ENCODE results near the gene TRIM71. TPM values are rescaled to one million over a fixed set of nuclear protein-coding genes. Genes with fewer than 3 reads are reported as not detected.
"Not testable (repeated sequence)": the region's sequence is repeated elsewhere in the genome, so short reads cannot be mapped to it uniquely, and the experiment has no call there.

The TRIM71 gene
- total RNA-seq, 1 donor from 2014 or later, result 117 TPM

DNA sequence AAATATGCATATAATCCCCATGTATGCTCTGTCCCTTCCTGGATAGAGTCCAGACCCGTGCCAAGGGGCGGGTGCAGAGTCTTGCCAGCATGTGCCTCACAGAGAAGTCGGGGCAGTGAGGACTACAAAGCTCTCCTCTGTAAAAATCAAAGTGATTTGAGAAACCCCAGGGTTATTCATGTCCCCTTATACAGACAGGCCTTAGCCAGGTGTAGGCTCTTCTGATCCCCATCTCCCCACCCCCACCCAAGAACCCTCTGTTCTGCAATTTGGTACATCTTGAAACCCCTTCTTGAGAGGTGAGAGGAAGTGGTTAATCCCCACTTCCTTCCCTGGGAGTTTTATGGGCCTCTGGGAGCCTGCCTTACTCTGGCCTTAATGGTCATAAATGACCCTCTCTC, 24.7 kb downstream of the TRIM71 start:
- Mint-ChIP-seq H3K4me3 (ENCODE audit: unreplicated experiment) (no peak overlapping the region), H3K4me1 (ENCODE audit: low read depth, unreplicated experiment) (peaks cover 64% of the 10 kb centered on the region), H3K9me3 (ENCODE audit: unreplicated experiment) (peaks cover 15% of the 10 kb centered on the region), H3K27me3 (ENCODE audit: unreplicated experiment) (peaks cover 10% of the 10 kb centered on the region), H3K27ac (ENCODE audit: unreplicated experiment) (no peak overlapping the region), H3K36me3 (ENCODE audit: unreplicated experiment) (no peaks in the 10 kb centered on the region)
- DNase-seq, result no peak
- TF ChIP-seq CTCF (IDR thresholded peaks at IDR 0.05; ENCODE audit: partially characterized antibody, unreplicated experiment), result no peak

- no peak for TF ChIP-seq CTCF (IDR thresholded peaks at IDR 0.05; ENCODE audit: partially characterized antibody, unreplicated experiment)
- no peak for DNase-seq
- H3K27ac Mint-ChIP-seq (ENCODE audit: unreplicated experiment), result no peak overlapping the region
- no peaks in the 10 kb centered on the region for H3K36me3 Mint-ChIP-seq (ENCODE audit: unreplicated experiment)
- H3K9me3 Mint-ChIP-seq (ENCODE audit: unreplicated experiment), result peaks cover 13% of the 10 kb centered on the region
- H3K4me3 Mint-ChIP-seq (ENCODE audit: unreplicated experiment), result peak overlapping the region; percentile 78
- peaks cover 10% of the 10 kb centered on the region for H3K27me3 Mint-ChIP-seq (ENCODE audit: unreplicated experiment)
- H3K4me1 Mint-ChIP-seq (ENCODE audit: low read depth, unreplicated experiment), result peaks cover 65% of the 10 kb centered on the region
Observed at GRCh38 chr3:32842987-32843386, 25.2 kb downstream of the TRIM71 start.

- H3K27ac Mint-ChIP-seq (ENCODE audit: unreplicated experiment), result peak overlapping the region; percentile 29
- H3K4me3 Mint-ChIP-seq (ENCODE audit: unreplicated experiment), result peak overlapping the region; percentile 78
- H3K9me3 Mint-ChIP-seq (ENCODE audit: unreplicated experiment), result peaks cover 13% of the 10 kb centered on the region
- H3K36me3 Mint-ChIP-seq (ENCODE audit: unreplicated experiment), result no peaks in the 10 kb centered on the region
- no peak for DNase-seq
- no peak for TF ChIP-seq CTCF (IDR thresholded peaks at IDR 0.05; ENCODE audit: partially characterized antibody, unreplicated experiment)
- H3K4me1 Mint-ChIP-seq (ENCODE audit: low read depth, unreplicated experiment), result peaks cover 69% of the 10 kb centered on the region
- peaks cover 10% of the 10 kb centered on the region for H3K27me3 Mint-ChIP-seq (ENCODE audit: unreplicated experiment)
Observed at GRCh38 chr3:32843510-32844321, 25.9 kb downstream of the TRIM71 start.

DNA sequence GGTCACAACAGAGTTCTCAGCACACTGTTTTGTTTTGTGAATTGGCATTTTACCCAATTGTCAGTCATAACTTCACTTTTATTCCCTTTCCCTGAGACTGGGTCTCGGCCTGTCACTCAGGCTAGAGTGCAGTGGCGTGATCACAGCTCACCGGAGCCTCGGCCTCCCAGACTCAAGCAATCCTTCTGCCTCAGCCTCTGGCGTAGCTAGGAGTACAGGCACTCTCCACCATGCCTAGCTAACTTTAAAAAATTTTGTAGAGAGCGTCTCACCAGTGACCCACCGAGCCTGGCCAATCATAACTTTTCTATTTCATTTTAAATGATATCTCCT, 26.5 kb downstream of the TRIM71 start:
- Mint-ChIP-seq H3K27ac (ENCODE audit: unreplicated experiment) (peak overlapping the region; percentile 29), H3K4me1 (ENCODE audit: low read depth, unreplicated experiment) (peaks cover 71% of the 10 kb centered on the region), H3K4me3 (ENCODE audit: unreplicated experiment) (peak overlapping the region; percentile 78), H3K36me3 (ENCODE audit: unreplicated experiment) (no peaks in the 10 kb centered on the region), H3K9me3 (ENCODE audit: unreplicated experiment) (peaks cover 13% of the 10 kb centered on the region), H3K27me3 (ENCODE audit: unreplicated experiment) (peaks cover 4% of the 10 kb centered on the region)
- no peak for TF ChIP-seq CTCF (IDR thresholded peaks at IDR 0.05; ENCODE audit: partially characterized antibody, unreplicated experiment)
- no peak for DNase-seq

GRCh38 chr3:32844914-32845313, 27.1 kb downstream of the TRIM71 start:
- H3K4me3 Mint-ChIP-seq (ENCODE audit: unreplicated experiment), result peak overlapping the region; percentile 20
- DNase-seq, result no peak
- peaks cover 2% of the 10 kb centered on the region for H3K27me3 Mint-ChIP-seq (ENCODE audit: unreplicated experiment)
- H3K4me1 Mint-ChIP-seq (ENCODE audit: low read depth, unreplicated experiment), result peaks cover 70% of the 10 kb centered on the region
- H3K27ac Mint-ChIP-seq (ENCODE audit: unreplicated experiment), result no peak overlapping the region
- H3K9me3 Mint-ChIP-seq (ENCODE audit: unreplicated experiment), result peaks cover 13% of the 10 kb centered on the region
- no peak for TF ChIP-seq CTCF (IDR thresholded peaks at IDR 0.05; ENCODE audit: partially characterized antibody, unreplicated experiment)
- no peaks in the 10 kb centered on the region for H3K36me3 Mint-ChIP-seq (ENCODE audit: unreplicated experiment)

- Mint-ChIP-seq H3K4me3 (ENCODE audit: unreplicated experiment) (peak overlapping the region; percentile 20), H3K4me1 (ENCODE audit: low read depth, unreplicated experiment) (peaks cover 70% of the 10 kb centered on the region), H3K9me3 (ENCODE audit: unreplicated experiment) (peaks cover 15% of the 10 kb centered on the region)
- DNase-seq; H3K27me3 Mint-ChIP-seq (ENCODE audit: unreplicated experiment); H3K36me3 Mint-ChIP-seq (ENCODE audit: unreplicated experiment); H3K27ac Mint-ChIP-seq (ENCODE audit: unreplicated experiment): not testable (repeated sequence)
Observed at GRCh38 chr3:32845546-32845945, 27.7 kb downstream of the TRIM71 start.

- not testable (repeated sequence) for H3K4me3 Mint-ChIP-seq (ENCODE audit: unreplicated experiment); H3K36me3 Mint-ChIP-seq (ENCODE audit: unreplicated experiment); DNase-seq; H3K27me3 Mint-ChIP-seq (ENCODE audit: unreplicated experiment)
- H3K9me3 Mint-ChIP-seq (ENCODE audit: unreplicated experiment), result peaks cover 19% of the 10 kb centered on the region
- H3K4me1 Mint-ChIP-seq (ENCODE audit: low read depth, unreplicated experiment), result peaks cover 79% of the 10 kb centered on the region
- peak overlapping the region; percentile 31 for H3K27ac Mint-ChIP-seq (ENCODE audit: unreplicated experiment)
Observed at GRCh38 chr3:32847045-32847444, 29.2 kb downstream of the TRIM71 start.
